Retinal pigment epithelial cell (primary cell): ENCODE results near the gene FCN1.

Experiments
- DNase-seq: peaks from one replicate; pipeline ENCODE4 v3.0.0-alpha.2; 2010; ENCODE audit warnings: low read depth
- H3K4me3 ChIP-seq: 2 replicates; pipeline ENCODE4 v1.5.1; 2011; ENCODE audit warnings: mild to moderate bottlenecking, low read length, control low read depth, moderate library complexity
- CTCF ChIP-seq: conservative IDR thresholded peaks from 2 replicates; pipeline ENCODE4 v1.5.1; 2011; ENCODE audit warnings: low read depth, low read length, control low read depth, inconsistent platforms

FCN1 gene

DNA sequence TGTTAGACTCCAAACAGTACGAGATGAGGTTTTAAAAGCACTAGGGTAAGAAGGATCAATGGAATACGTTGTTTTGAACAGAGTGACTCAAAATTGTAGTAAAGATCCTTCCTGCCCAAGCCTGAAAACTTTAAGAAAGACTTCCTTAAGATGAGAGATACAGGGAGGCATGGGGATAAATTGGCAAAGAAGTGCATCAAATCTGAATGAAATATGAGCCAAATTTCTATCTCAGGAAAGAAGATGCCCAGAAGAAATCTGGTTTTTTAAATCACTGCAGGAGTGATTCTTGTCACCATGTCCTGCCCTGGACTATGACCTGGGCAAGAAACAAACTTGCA is 22.2 kb downstream of the FCN1 start:
- no peak overlapping the region for H3K4me3 ChIP-seq
- no peak for TF ChIP-seq CTCF
- DNase-seq: no peak

DNA sequence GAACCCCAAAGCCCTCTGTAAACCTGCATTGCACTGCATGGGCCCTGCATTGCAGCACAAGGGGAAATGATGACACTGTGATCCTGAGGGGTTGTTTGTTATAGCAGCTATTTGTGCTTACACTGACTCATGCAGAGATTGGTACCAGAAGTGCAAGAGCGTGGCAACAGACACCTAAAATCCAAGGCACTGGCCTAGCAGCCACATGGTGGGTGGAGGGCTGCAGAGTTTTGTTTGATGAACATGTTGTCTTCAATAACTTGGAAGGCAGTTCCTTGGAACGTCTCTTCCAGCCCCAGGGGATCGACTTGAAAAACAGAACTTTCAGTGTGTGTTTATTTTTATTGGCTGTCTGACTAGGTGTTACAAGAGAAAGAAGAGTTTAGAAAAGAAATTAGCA is 22.6 kb downstream of the FCN1 start:
- TF ChIP-seq CTCF: no peak
- no peak for DNase-seq
- H3K4me3 ChIP-seq: no peak overlapping the region

DNA sequence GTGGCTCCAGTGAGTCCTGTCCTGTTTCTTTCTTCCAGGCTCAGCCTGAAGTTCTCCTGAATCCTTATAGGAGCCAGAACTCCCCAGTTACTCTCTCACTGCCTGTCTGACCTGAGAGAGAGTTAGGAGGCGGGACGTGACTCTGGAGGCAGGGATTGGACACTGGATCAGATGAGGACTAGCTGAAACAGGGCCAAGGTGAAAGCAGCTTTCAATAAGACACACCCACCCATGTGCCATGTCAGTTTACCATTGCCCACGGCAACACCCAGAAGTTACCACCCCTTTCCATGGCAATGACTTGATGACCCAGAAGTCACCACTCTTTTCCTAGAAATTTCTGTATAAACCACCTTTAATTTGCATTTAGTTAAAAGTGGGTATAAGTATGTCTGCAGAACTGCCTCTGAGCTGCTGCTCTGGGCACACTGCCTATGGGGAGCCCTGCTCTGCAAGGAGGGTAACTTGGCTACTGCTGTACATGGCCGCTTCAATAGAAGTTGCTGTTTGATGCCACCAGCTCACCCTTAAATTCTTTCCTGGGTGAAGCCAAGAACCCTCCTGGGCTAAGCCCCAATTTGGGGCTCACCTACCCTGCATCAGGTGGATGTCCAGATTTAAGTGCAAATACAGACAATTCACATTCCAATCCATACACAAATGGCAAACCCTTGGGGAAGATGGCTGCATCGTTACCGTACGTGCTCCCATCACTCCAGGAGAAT is 23.4 kb downstream of the FCN1 start:
- H3K4me3 ChIP-seq: no peak overlapping the region
- no peak for TF ChIP-seq CTCF

GRCh38 chr9:134892820-134893420 is 24.8 kb downstream of the FCN1 start:
- no peak for TF ChIP-seq CTCF
- H3K4me3 ChIP-seq: no peak overlapping the region
- DNase-seq: no peak

More for the DNA sequence above, 23.4 kb downstream of the FCN1 start:
- no peak for DNase-seq

DNA sequence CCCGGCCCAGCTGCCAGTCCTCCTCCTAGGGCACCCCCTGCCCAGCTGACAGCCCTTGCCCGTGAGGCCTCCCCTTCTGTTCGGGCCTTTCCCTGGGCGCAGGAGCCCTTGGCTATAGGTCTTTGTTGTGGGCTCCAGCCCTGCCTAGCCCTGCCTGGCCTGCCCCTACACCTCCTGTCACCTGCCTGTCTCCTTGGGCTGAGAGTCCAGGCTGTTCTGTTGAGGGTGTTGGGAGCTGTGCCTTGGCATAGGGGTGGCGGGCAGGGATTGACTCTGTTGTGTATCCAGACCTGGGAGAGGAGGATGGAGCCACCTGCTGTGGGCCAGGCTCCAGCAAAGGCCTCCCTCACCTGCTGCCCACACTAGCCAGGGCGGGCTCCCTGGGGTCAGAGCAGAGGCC is 25.5 kb downstream of the FCN1 start:
- no peak overlapping the region for H3K4me3 ChIP-seq
- no peak for TF ChIP-seq CTCF
- DNase-seq: no peak

DNA sequence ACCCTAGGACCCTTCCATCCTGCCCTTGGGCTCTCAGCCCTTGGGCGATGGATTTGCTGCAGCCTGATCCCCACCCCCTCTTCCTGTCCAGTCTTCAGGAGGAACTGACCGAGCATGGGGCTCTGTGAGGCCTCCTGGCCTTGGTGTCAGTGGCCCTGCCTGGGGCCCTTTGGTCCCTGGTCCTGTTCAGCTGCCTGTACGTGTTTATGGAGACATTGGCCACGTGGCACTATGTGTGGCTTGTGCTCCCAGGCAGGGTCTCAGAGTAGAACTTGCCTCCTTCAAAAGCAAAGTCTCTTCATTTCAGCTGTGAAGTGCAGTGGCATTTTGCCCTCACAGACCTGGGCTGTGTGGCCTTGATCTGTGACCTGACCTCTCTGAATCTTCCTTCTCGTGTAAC is 26.0 kb downstream of the FCN1 start:
- no peak overlapping the region for H3K4me3 ChIP-seq
- TF ChIP-seq CTCF: no peak
- no peak for DNase-seq

DNA sequence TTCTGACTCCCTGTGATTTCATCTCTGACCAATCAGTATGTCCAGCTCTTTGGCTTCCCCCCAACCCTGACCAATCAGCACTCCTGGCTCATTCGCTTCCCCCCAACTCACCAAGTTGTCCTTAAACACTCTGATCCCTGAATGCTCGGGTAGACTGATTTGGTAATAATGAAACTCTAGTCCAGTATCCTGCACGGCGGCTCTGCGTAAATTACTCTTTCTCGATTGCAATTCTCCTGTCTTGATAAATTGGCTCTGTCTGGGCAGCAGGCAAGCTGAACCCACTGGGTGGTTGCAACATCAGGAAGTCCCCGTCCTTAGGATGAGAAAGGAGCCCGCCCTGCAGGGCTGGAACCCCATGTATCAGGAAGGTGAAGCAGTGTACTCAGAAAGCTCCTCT is 26.7 kb downstream of the FCN1 start:
- H3K4me3 ChIP-seq: no peak overlapping the region
- no peak for TF ChIP-seq CTCF
- no peak for DNase-seq
